Measurements from ENCODE around the gene ZNF425.

DNA sequence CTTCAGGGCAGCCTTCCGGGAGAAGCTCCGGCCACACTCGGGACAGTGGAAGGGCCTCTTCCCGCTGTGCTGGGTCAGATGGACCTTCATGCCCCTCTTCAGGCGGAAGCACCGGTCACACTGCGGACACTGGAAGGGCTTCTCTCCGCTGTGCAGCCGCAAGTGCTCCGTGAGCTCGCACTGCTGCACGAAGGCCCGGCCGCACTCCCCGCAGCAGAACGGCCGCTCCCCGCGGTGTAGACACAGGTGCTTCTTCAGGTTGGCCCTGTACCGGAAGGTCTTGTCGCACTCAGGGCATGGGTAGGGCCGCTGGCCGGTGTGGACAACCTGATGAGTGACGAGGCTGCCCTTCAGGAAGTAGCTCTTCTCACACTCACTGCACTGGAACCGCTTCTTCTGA lies 21.4 kb downstream of the ZNF425 start:
- TF ChIP-seq POLR2A (IDR thresholded peaks at IDR 0.05), result no peak
- TF ChIP-seq, protein P1, sequence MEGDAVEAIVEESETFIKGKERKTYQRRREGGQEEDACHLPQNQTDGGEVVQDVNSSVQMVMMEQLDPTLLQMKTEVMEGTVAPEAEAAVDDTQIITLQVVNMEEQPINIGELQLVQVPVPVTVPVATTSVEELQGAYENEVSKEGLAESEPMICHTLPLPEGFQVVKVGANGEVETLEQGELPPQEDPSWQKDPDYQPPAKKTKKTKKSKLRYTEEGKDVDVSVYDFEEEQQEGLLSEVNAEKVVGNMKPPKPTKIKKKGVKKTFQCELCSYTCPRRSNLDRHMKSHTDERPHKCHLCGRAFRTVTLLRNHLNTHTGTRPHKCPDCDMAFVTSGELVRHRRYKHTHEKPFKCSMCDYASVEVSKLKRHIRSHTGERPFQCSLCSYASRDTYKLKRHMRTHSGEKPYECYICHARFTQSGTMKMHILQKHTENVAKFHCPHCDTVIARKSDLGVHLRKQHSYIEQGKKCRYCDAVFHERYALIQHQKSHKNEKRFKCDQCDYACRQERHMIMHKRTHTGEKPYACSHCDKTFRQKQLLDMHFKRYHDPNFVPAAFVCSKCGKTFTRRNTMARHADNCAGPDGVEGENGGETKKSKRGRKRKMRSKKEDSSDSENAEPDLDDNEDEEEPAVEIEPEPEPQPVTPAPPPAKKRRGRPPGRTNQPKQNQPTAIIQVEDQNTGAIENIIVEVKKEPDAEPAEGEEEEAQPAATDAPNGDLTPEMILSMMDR (IDR thresholded peaks at IDR 0.05), result no peak

All from heart left ventricle (tissue), 13 donors.